Measurements from ENCODE around the gene RGL1.

GRCh38 chr1:183862967-183863366, 58.0 kb downstream of the RGL1 start:
- TF ChIP-seq CTCF (IDR thresholded peaks at IDR 0.05) (no peak), POLR2A (IDR thresholded peaks at IDR 0.05) (no peak), POLR2AphosphoS5 (IDR thresholded peaks at IDR 0.05) (no peak)

Data from sigmoid colon (tissue), 4 donors.